Sigmoid colon (tissue), 7 donors: Measurements from ENCODE around the gene DIAPH2. TPM values are rescaled to one million over a fixed set of nuclear protein-coding genes. Genes with fewer than 3 reads are reported as not detected.

Source experiments
- DNase-seq: peaks from one replicate; pipeline ENCODE4 v3.0.0-alpha.2; 2019
- H3K27ac ChIP-seq, 4 donors: fragments of 200-600 bp; sonication (generic); one replicate each; pipeline ENCODE4 v1.5.1; 2016 to 2019; ENCODE audit warnings: mild to moderate bottlenecking in 1 of 4
- H3K27me3 ChIP-seq, 3 donors: fragments of 200-600 bp; sonication (generic); one replicate each; pipeline ENCODE4 v1.5.1; 2019; ENCODE audit warnings: mild to moderate bottlenecking in 1 of 3
- H3K36me3 ChIP-seq, 4 donors: fragments of 200-600 bp; sonication (generic); one replicate each; pipeline ENCODE4 v1.5.1; 2016 to 2019
- H3K4me1 ChIP-seq, 4 donors: fragments of 200-600 bp; sonication (generic); one replicate each; pipeline ENCODE4 v1.5.1; 2017 to 2019
- H3K4me3 ChIP-seq, 4 donors: fragments of 200-600 bp; sonication (generic); one replicate each; pipeline ENCODE4 v1.5.1; 2017 to 2019; ENCODE audit warnings: mild to moderate bottlenecking in 2 of 4, moderate library complexity in 1 of 4
- H3K9me3 ChIP-seq, 4 donors: fragments of 200-600 bp in 3 of 4; sonication (generic) in 3 of 4; one replicate each; pipeline versions ENCODE4 v1.5.1 to v1.6.1; 2013 to 2019
- CTCF ChIP-seq, 4 experiments: fragments of 450-650 bp in 3 of 4; fragments of 200-600 bp in 1 of 4; IDR thresholded peaks; one replicate each; pipeline ENCODE4 v1.5.1; 2016 to 2019; ENCODE audit warnings: antibody characterized with exemption in 4 of 4, mild to moderate bottlenecking in 3 of 4, moderate library complexity in 2 of 4
- EP300 ChIP-seq, 4 donors: sonication (generic); formaldehyde crosslinking; IDR thresholded peaks; one replicate each; pipeline ENCODE4 v1.6.1; 2017; ENCODE audit warnings: antibody characterized with exemption in 4 of 4
- POLR2A ChIP-seq, 2 donors: fragments of 450-650 bp; IDR thresholded peaks; one replicate each; pipeline ENCODE4 v1.6.1; 2016; ENCODE audit warnings: antibody characterized with exemption in 2 of 2, mild to moderate bottlenecking in 2 of 2, moderate library complexity in 2 of 2
- POLR2AphosphoS5 ChIP-seq, 4 donors: sonication (generic); formaldehyde crosslinking; IDR thresholded peaks; one replicate each; pipeline ENCODE4 v1.6.1; 2017; ENCODE audit warnings: antibody characterized with exemption in 4 of 4
- WGBS, 2 donors: extraction: QIAGEN DNeasy Blood & Tissue Kit; methylation state at CpG; one replicate each; pipeline ENCODE4 v1.1.7; 2013; 5-methylcytosine and 5-hydroxymethylcytosine counted together
- intact Hi-C: fragments of 100-400 bp; cut with DNase I; formaldehyde crosslinking; loops from one replicate; pipeline ENCODE4 v1.15.1; 2023
- polyA plus RNA-seq, 3 donors: library from polyadenylated mRNA; stranded (reverse); fragments of 200-250 nt; gene quantifications; one replicate each; pipeline ENCODE4 v1.2.3, GENCODE V29; 2013
- total RNA-seq, 4 donors: library from RNA; depleted of rRNA; stranded (reverse); fragments of >200 nt; gene quantifications; one replicate each; pipeline ENCODE4 v1.1.0, GENCODE V29; 2016
- donor health status: healthy with polysubstance abuse.
- donor health status: Bipolar disorder and iron deficiency.
- donor health status: healthy.

Gene DIAPH2
- total and polyA plus RNA-seq, 7 donors = 6.6 to 31.3 (median 21.7) TPM

- no peak overlapping the region for H3K27ac ChIP-seq
- H3K4me3 ChIP-seq = no peak overlapping the region
- intact Hi-C loops = no loop called here
- H3K27me3 ChIP-seq = no peaks in the 10 kb centered on the region
- WGBS, 2 donors = 80 to 92% methylated on average over 6 of the region's 6 CpGs
- no peak for TF ChIP-seq CTCF (IDR thresholded peaks at IDR 0.05)
- no peak for TF ChIP-seq EP300 (IDR thresholded peaks at IDR 0.05)
- no peak for TF ChIP-seq POLR2AphosphoS5 (IDR thresholded peaks at IDR 0.05)
- TF ChIP-seq POLR2A (IDR thresholded peaks at IDR 0.05) = no peak
- DNase-seq = no peak
- no peaks in the 10 kb centered on the region for H3K36me3 ChIP-seq
- H3K9me3 ChIP-seq = no peaks in the 10 kb centered on the region
- no peaks in the 10 kb centered on the region for H3K4me1 ChIP-seq
Observed at GRCh38 chrX:97132664-97133415, 448.2 kb downstream of the DIAPH2 start.

- H3K4me1 ChIP-seq = no peaks in the 10 kb centered on the region
- WGBS, 2 donors = 95 to 97% methylated on average over 1 of the region's 1 CpG
- TF ChIP-seq POLR2AphosphoS5 (IDR thresholded peaks at IDR 0.05) (no peak), POLR2A (IDR thresholded peaks at IDR 0.05) (no peak), CTCF (IDR thresholded peaks at IDR 0.05) (no peak), EP300 (IDR thresholded peaks at IDR 0.05) (no peak)
- intact Hi-C loops = no loop called here
- H3K27me3 ChIP-seq = no peaks in the 10 kb centered on the region
- no peaks in the 10 kb centered on the region for H3K36me3 ChIP-seq
- no peak overlapping the region for H3K27ac ChIP-seq
- no peak for DNase-seq
- no peaks in the 10 kb centered on the region for H3K9me3 ChIP-seq
- no peak overlapping the region for H3K4me3 ChIP-seq
Observed at GRCh38 chrX:97145934-97146333, 461.3 kb downstream of the DIAPH2 start.

- intact Hi-C loops = no loop called here
- H3K36me3 ChIP-seq = no peaks in the 10 kb centered on the region
- H3K4me1 ChIP-seq = no peaks in the 10 kb centered on the region
- no peak for DNase-seq
- H3K27me3 ChIP-seq = no peaks in the 10 kb centered on the region
- H3K27ac ChIP-seq = no peak overlapping the region
- H3K4me3 ChIP-seq = no peak overlapping the region
- TF ChIP-seq EP300 (IDR thresholded peaks at IDR 0.05) (no peak), POLR2A (IDR thresholded peaks at IDR 0.05) (no peak), CTCF (IDR thresholded peaks at IDR 0.05) (no peak), POLR2AphosphoS5 (IDR thresholded peaks at IDR 0.05) (no peak)
- 40 to 89% methylated on average over 1 of the region's 1 CpG for WGBS, 2 donors
- H3K9me3 ChIP-seq = no peaks in the 10 kb centered on the region
Observed at GRCh38 chrX:97155816-97156215, 471.2 kb downstream of the DIAPH2 start.

GRCh38 chrX:97158269-97158668, 473.6 kb downstream of the DIAPH2 start:
- H3K27ac ChIP-seq = no peak overlapping the region
- H3K9me3 ChIP-seq = no peaks in the 10 kb centered on the region
- H3K4me1 ChIP-seq = no peaks in the 10 kb centered on the region
- TF ChIP-seq POLR2AphosphoS5 (IDR thresholded peaks at IDR 0.05) (no peak), EP300 (IDR thresholded peaks at IDR 0.05) (no peak), POLR2A (IDR thresholded peaks at IDR 0.05) (no peak), CTCF (IDR thresholded peaks at IDR 0.05) (no peak)
- intact Hi-C loops = no loop called here
- WGBS, 2 donors = 80 to 83% methylated on average over 4 of the region's 4 CpGs
- DNase-seq = no peak
- no peak overlapping the region for H3K4me3 ChIP-seq
- no peaks in the 10 kb centered on the region for H3K36me3 ChIP-seq
- H3K27me3 ChIP-seq = no peaks in the 10 kb centered on the region
